ENCODE results near the gene UVRAG. TPM values are rescaled to one million over a fixed set of nuclear protein-coding genes. Genes with fewer than 3 reads are reported as not detected.
"Not testable (repeated sequence)": the region's sequence is repeated elsewhere in the genome, so short reads cannot be mapped to it uniquely, and the experiment has no call there.

UVRAG gene
- polyA plus RNA-seq, 1 donor, result 9.7 TPM

GRCh38 chr11:75968021-75968625, 153.1 kb downstream of the UVRAG start:
- no peak for DNase-seq

- DNase-seq, result no peak
Observed at GRCh38 chr11:75969626-75970308, 154.8 kb downstream of the UVRAG start.

GRCh38 chr11:75973710-75974109, 158.7 kb downstream of the UVRAG start:
- not testable (repeated sequence) for DNase-seq

GRCh38 chr11:75979075-75979474, 164.1 kb downstream of the UVRAG start:
- DNase-seq, result not testable (repeated sequence)

GRCh38 chr11:75979479-75980027, 164.5 kb downstream of the UVRAG start:
- not testable (repeated sequence) for DNase-seq

- no peak for DNase-seq
Observed at GRCh38 chr11:75980031-75980430, 165.0 kb downstream of the UVRAG start.

GRCh38 chr11:75981546-75981945, 166.5 kb downstream of the UVRAG start:
- no peak for DNase-seq

- DNase-seq, result no peak
Observed at GRCh38 chr11:75982309-75982708, 167.3 kb downstream of the UVRAG start.

GRCh38 chr11:75986966-75987365, 172.0 kb downstream of the UVRAG start:
- no peak for DNase-seq

GRCh38 chr11:75993126-75993525, 178.1 kb downstream of the UVRAG start:
- no peak for DNase-seq

- no peak for DNase-seq
Observed at GRCh38 chr11:75994616-75995015, 179.6 kb downstream of the UVRAG start.

- DNase-seq, result peak; percentile 46
Observed at GRCh38 chr11:75996523-75997442, 181.8 kb downstream of the UVRAG start.

GRCh38 chr11:76004400-76004799, 189.4 kb downstream of the UVRAG start:
- no peak for DNase-seq

- DNase-seq, result no peak
Observed at GRCh38 chr11:76005756-76006155, 190.7 kb downstream of the UVRAG start.

GRCh38 chr11:76007166-76007565, 192.2 kb downstream of the UVRAG start:
- DNase-seq, result no peak

GRCh38 chr11:76008474-76008873, 193.5 kb downstream of the UVRAG start:
- DNase-seq, result no peak

- DNase-seq, result no peak
Observed at GRCh38 chr11:76010051-76010450, 195.0 kb downstream of the UVRAG start.

GRCh38 chr11:76013526-76013925, 198.5 kb downstream of the UVRAG start:
- DNase-seq, result no peak

- no peak for DNase-seq
Observed at GRCh38 chr11:76023236-76024068, 208.4 kb downstream of the UVRAG start.

GRCh38 chr11:76025068-76025467, 210.1 kb downstream of the UVRAG start:
- DNase-seq, result peak; percentile 45

- no peak for DNase-seq
Observed at GRCh38 chr11:76025817-76026216, 210.8 kb downstream of the UVRAG start.

GRCh38 chr11:76026281-76026680, 211.3 kb downstream of the UVRAG start:
- DNase-seq, result no peak

Data from hindlimb muscle (tissue), 1 donor.